Measurements from ENCODE around the gene LY6G5B.

DNA sequence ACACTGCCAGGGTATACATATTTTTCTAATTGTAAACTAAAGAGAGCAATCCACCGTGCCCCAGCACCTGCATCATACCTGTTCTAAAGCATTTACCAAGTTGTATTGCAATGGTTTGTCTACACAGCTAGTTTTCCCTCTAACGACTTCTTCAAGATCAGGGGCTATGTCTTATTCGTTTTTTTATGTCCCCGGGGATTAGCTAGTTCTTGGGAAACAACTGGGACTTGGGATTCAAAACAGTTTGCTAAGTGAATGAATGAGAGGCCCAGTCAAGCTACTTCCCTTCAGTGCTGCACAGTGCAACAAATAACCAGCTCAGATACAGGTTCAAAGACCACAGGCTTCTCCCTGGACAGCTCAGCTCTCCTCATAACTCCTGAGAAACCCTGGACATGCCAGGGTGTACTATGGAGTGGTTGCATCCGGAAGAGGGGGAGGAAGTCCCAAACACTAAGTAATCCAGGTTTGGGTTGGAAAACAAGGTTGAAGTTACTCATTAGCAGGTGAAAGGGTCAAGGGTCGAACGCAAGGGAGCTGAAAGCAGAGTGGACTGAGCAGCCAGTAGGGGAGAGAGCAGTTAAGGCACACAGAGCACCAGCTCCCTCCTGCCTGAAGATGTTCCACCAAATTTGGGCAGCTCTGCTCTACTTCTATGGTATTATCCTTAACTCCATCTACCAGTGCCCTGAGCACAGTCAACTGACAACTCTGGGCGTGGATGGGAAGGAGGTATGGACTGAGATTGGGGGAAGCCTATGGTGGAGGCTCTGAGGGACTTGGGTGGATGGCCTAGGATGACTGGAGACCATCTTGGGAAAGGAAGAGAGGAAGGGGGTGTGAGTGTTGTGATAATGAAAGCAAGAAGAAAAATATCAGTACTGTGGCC is 14.2 kb upstream of the LY6G5B start, which contains the start of gene APOM:
- TF ChIP-seq CTCF (IDR thresholded peaks at IDR 0.05) = no peak
- TF ChIP-seq EZH2 (IDR thresholded peaks at IDR 0.05; ENCODE audit: borderline replicate concordance, insufficient read depth, low read depth, low read length, poor library complexity, severe bottlenecking) = no peak
